OCI-LY1 (cell line): Measurements from ENCODE around the gene PRM2.

Experiments
- H2AFZ ChIP-seq: fragments of 200-600 bp; sonication (generic), shearing (Covaris generic); 2 replicates; pipeline ENCODE4 v1.6.0; 2014; ENCODE audit warnings: antibody characterized with exemption, mild to moderate bottlenecking, low read length
- H3F3A ChIP-seq: fragments of 200-600 bp; sonication (generic), shearing (Covaris generic); 2 replicates; pipeline ENCODE4 v1.6.0; 2014; ENCODE audit warnings: mild to moderate bottlenecking, antibody characterized with exemption, low read length, moderate library complexity; ENCODE audit not compliant: insufficient read depth
- H3K27ac ChIP-seq: fragments of 200-600 bp; sonication (generic); 2 replicates; pipeline ENCODE4 v1.5.1; 2014; ENCODE audit warnings: low read length, mixed run types, mild to moderate bottlenecking, low read depth; ENCODE audit not compliant: poor library complexity, severe bottlenecking
- H3K27me3 ChIP-seq: fragments of 200-600 bp; sonication (generic); 2 replicates; pipeline ENCODE4 v1.6.0; 2014; ENCODE audit warnings: antibody characterized with exemption, mild to moderate bottlenecking, low read length, moderate library complexity; ENCODE audit not compliant: insufficient read depth
- H3K36me3 ChIP-seq: fragments of 200-600 bp; sonication (generic); 2 replicates; pipeline ENCODE4 v1.6.1; 2014; ENCODE audit warnings: mild to moderate bottlenecking, antibody characterized with exemption, low read length, moderate library complexity, mixed read lengths; ENCODE audit not compliant: insufficient read depth
- H3K4me1 ChIP-seq: fragments of 200-600 bp; sonication (generic); 2 replicates; pipeline ENCODE4 v1.5.1; 2014; ENCODE audit warnings: mild to moderate bottlenecking, low read length, moderate library complexity; ENCODE audit not compliant: insufficient read depth, severe bottlenecking
- H3K4me2 ChIP-seq: fragments of 200-600 bp; sonication (generic), shearing (Covaris generic); 2 replicates; pipeline ENCODE4 v1.6.1; 2014; ENCODE audit warnings: low read length
- H3K4me3 ChIP-seq: fragments of 200-600 bp; sonication (generic); 2 replicates; pipeline ENCODE4 v1.5.1; 2014; ENCODE audit warnings: low read length, low read depth, mild to moderate bottlenecking, mixed read lengths; ENCODE audit not compliant: poor library complexity, severe bottlenecking
- H3K79me2 ChIP-seq: fragments of 200-600 bp; shearing (Covaris generic); 2 replicates; pipeline ENCODE4 v1.6.1; 2016; ENCODE audit warnings: mixed run types, low read length, mixed read lengths; ENCODE audit not compliant: insufficient read depth
- H3K9ac ChIP-seq: fragments of 200-600 bp; sonication (generic), shearing (Covaris generic); 2 replicates; pipeline ENCODE4 v1.6.1; 2014; ENCODE audit warnings: mild to moderate bottlenecking, low read length, mixed read lengths
- H3K9me2 ChIP-seq: fragments of 200-600 bp; sonication (generic), shearing (Covaris generic); 2 replicates; pipeline ENCODE4 v1.6.1; 2014; ENCODE audit warnings: low read depth, mild to moderate bottlenecking, low read length, mixed read lengths
- H3K9me3 ChIP-seq: fragments of 200-600 bp; shearing (Covaris generic); 2 replicates; pipeline ENCODE4 v1.6.1; 2014; ENCODE audit warnings: low read length, mixed read lengths
- H4K20me1 ChIP-seq: fragments of 200-600 bp; sonication (generic), shearing (Covaris generic); 2 replicates; pipeline ENCODE4 v1.6.0; 2016; ENCODE audit warnings: mild to moderate bottlenecking, low read length; ENCODE audit not compliant: insufficient read depth
- CTCF ChIP-seq: fragments of 200-600 bp; sonication (generic), shearing (Covaris generic); IDR thresholded peaks from 2 replicates; pipeline ENCODE4 v1.5.1; 2017; ENCODE audit warnings: mild to moderate bottlenecking, antibody characterized with exemption, low read length, moderate library complexity, mixed read lengths
- EZH2 ChIP-seq: fragments of 200-600 bp; sonication (generic), shearing (Covaris generic); IDR thresholded peaks from 2 replicates; pipeline ENCODE4 v1.8.0; 2017; ENCODE audit warnings: borderline replicate concordance, mixed run types, mild to moderate bottlenecking, antibody characterized with exemption, low read length, moderate library complexity, mixed read lengths

Gene PRM2

GRCh38 chr16:11241480-11242204, 34.6 kb downstream of the PRM2 start:
- H3K79me2 ChIP-seq: no peaks in the 10 kb centered on the region
- H3K4me3 ChIP-seq: no peak overlapping the region
- no peaks in the 10 kb centered on the region for H3K27me3 ChIP-seq
- H4K20me1 ChIP-seq: no peaks in the 10 kb centered on the region
- no peaks in the 10 kb centered on the region for H3K9me2 ChIP-seq
- no peaks in the 10 kb centered on the region for H3F3A ChIP-seq
- H3K4me2 ChIP-seq: no peak overlapping the region
- no peak overlapping the region for H2AFZ ChIP-seq
- no peaks in the 10 kb centered on the region; the same call in 1 of the 2 replicates for H3K36me3 ChIP-seq
- H3K4me1 ChIP-seq: no peaks in the 10 kb centered on the region
- no peak overlapping the region for H3K9ac ChIP-seq
- H3K27ac ChIP-seq: no peak overlapping the region
- no peak for TF ChIP-seq EZH2
- no peak for TF ChIP-seq CTCF
- no peaks in the 10 kb centered on the region for H3K9me3 ChIP-seq

GRCh38 chr16:11240636-11241473, 35.4 kb downstream of the PRM2 start:
- Histone ChIP-seq H3K79me2 (no peaks in the 10 kb centered on the region), H4K20me1 (no peaks in the 10 kb centered on the region), H3K4me2 (no peak overlapping the region), H3K27ac (no peak overlapping the region), H2AFZ (no peak overlapping the region), H3K4me3 (no peak overlapping the region), H3K9ac (no peak overlapping the region), H3F3A (no peaks in the 10 kb centered on the region), H3K27me3 (no peaks in the 10 kb centered on the region), H3K9me3 (no peaks in the 10 kb centered on the region), H3K9me2 (no peaks in the 10 kb centered on the region), H3K36me3 (no peaks in the 10 kb centered on the region), H3K4me1 (no peaks in the 10 kb centered on the region)
- TF ChIP-seq CTCF: no peak
- no peak for TF ChIP-seq EZH2

GRCh38 chr16:11239644-11240632, 36.3 kb downstream of the PRM2 start:
- no peaks in the 10 kb centered on the region for H3K9me3 ChIP-seq
- no peak overlapping the region for H3K4me2 ChIP-seq
- H3K9ac ChIP-seq: no peak overlapping the region

More at GRCh38 chr16:11239644-11240632, 36.3 kb downstream of the PRM2 start:
- Histone ChIP-seq H4K20me1 (no peaks in the 10 kb centered on the region), H3K4me1 (no peaks in the 10 kb centered on the region), H3K9me2 (no peaks in the 10 kb centered on the region), H3K36me3 (no peaks in the 10 kb centered on the region), H3K27ac (no peak overlapping the region), H3F3A (no peaks in the 10 kb centered on the region), H3K27me3 (no peaks in the 10 kb centered on the region), H3K79me2 (no peaks in the 10 kb centered on the region), H3K4me3 (no peak overlapping the region), H2AFZ (no peak overlapping the region)
- TF ChIP-seq CTCF: no peak
- TF ChIP-seq EZH2: no peak
